ENCODE data around the gene CHI3L1. TPM values are rescaled to one million over a fixed set of nuclear protein-coding genes. Genes with fewer than 3 reads are reported as not detected.

Gene CHI3L1
- polyA plus RNA-seq, 1 of the 3 experiments (the other 2 are of a cell fraction) = not detected

GRCh38 chr1:203133970-203134725 lies 52.4 kb downstream of the CHI3L1 start:
- Histone ChIP-seq H3K4me2 (no peak overlapping the region), H3K9me2 (no peaks in the 10 kb centered on the region), H3K4me3 (ENCODE audit: low read depth in 2 of 2, low read length in 1 of 2) (no peak overlapping the region), H3K4me1 (ENCODE audit: control insufficient read depth in 1 of 2, insufficient read depth in 2 of 2, low read depth in 1 of 2, low read length in 1 of 2) (peaks cover 5 to 38% of the 10 kb centered on the region in 2 experiments; a peak in 2 of 4 replicates), H3K27ac (ENCODE audit: low read depth in 2 of 2, low read length in 1 of 2) (no peak overlapping the region), H3K9ac (no peak overlapping the region), H3F3A (replicated peaks; ENCODE audit: insufficient read depth) (no peaks in the 10 kb centered on the region), H4K20me1 (ENCODE audit: insufficient read depth) (no peaks in the 10 kb centered on the region), H3K79me2 (ENCODE audit: insufficient read depth) (no peaks in the 10 kb centered on the region), H2AFZ (ENCODE audit: low read depth) (no peak overlapping the region), H3K9me3 (no peaks in the 10 kb centered on the region), H3K36me3 (replicated peaks in 1 of 2; ENCODE audit: control insufficient read depth in 1 of 2, insufficient read depth in 2 of 2, low read length in 1 of 2) (no peaks in the 10 kb centered on the region), H3K27me3 (ENCODE audit: insufficient read depth) (no peaks in the 10 kb centered on the region)
- POLR2A ChIA-PET = no interaction called here
- CTCF ChIA-PET = interaction anchor here (1.0 to 26.1 kb wide), 8 partner anchors 14 to 133 kb away, joined by 3 to 396 read pairs (median 12); no protein-coding TSS in a partner anchor
- WGBS (ENCODE audit: low lambda C conversion rate) = 81% methylated on average over 12 of the region's 12 CpGs
- DNase-seq = no peak
- TF ChIP-seq FOXM1 (IDR thresholded peaks at IDR 0.05; ENCODE audit: low read depth) = no peak
- TF ChIP-seq RCOR1 (IDR thresholded peaks at IDR 0.05; ENCODE audit: low read length) = no peak
- TF ChIP-seq CHD2 (IDR thresholded peaks at IDR 0.05; ENCODE audit: low read length, partially characterized antibody) = no peak
- no peak for TF ChIP-seq SIN3A (IDR thresholded peaks at IDR 0.05; ENCODE audit: borderline replicate concordance, low read depth, low read length)
- TF ChIP-seq GABPA (IDR thresholded peaks at IDR 0.05; ENCODE audit: low read depth) = no peak
- TF ChIP-seq POLR2AphosphoS5 (IDR thresholded peaks at IDR 0.05; ENCODE audit: low read depth, low read length) = no peak
- TF ChIP-seq FOXJ3 (CRISPR knock-in tag; IDR thresholded peaks at IDR 0.05) = no peak
- no peak for TF ChIP-seq TEAD4 (IDR thresholded peaks at IDR 0.05; ENCODE audit: borderline replicate concordance, insufficient read depth)
- TF ChIP-seq RAD21 (IDR thresholded peaks at IDR 0.05; ENCODE audit: low read length) = no peak
- TF ChIP-seq, protein P1, sequence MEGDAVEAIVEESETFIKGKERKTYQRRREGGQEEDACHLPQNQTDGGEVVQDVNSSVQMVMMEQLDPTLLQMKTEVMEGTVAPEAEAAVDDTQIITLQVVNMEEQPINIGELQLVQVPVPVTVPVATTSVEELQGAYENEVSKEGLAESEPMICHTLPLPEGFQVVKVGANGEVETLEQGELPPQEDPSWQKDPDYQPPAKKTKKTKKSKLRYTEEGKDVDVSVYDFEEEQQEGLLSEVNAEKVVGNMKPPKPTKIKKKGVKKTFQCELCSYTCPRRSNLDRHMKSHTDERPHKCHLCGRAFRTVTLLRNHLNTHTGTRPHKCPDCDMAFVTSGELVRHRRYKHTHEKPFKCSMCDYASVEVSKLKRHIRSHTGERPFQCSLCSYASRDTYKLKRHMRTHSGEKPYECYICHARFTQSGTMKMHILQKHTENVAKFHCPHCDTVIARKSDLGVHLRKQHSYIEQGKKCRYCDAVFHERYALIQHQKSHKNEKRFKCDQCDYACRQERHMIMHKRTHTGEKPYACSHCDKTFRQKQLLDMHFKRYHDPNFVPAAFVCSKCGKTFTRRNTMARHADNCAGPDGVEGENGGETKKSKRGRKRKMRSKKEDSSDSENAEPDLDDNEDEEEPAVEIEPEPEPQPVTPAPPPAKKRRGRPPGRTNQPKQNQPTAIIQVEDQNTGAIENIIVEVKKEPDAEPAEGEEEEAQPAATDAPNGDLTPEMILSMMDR (IDR thresholded peaks at IDR 0.05) = no peak
- TF ChIP-seq NFIC (IDR thresholded peaks at IDR 0.05; ENCODE audit: borderline replicate concordance) = no peak
- TF ChIP-seq USF1 (IDR thresholded peaks at IDR 0.05; ENCODE audit: borderline replicate concordance, low read depth) = no peak
- TF ChIP-seq EZH2phosphoT487 (IDR thresholded peaks at IDR 0.05; ENCODE audit: borderline replicate concordance, low read depth) = no peak
- no peak for TF ChIP-seq ELF1 (IDR thresholded peaks at IDR 0.05)

All from SK-N-SH (cell line).